ENCODE data around the gene PKMYT1. TPM values are rescaled to one million over a fixed set of nuclear protein-coding genes. Genes with fewer than 3 reads are reported as not detected.

The PKMYT1 gene
- total and polyA plus RNA-seq, 2 experiments from 2014 or later = 90.9 to 100 TPM

GRCh38 chr16:2925951-2926649 is 54.1 kb downstream of the PKMYT1 start:
- ATAC-seq = no peak
- TF ChIP-seq CREB1 (CRISPR knock-in tag; IDR thresholded peaks at IDR 0.05; ENCODE audit: low read depth) = no peak
- TF ChIP-seq ZNF462 (CRISPR knock-in tag; IDR thresholded peaks at IDR 0.05) = no peak
- no peak for TF ChIP-seq CTCF (conservative IDR thresholded peaks at IDR 0.05; ENCODE audit: low read depth in 2 of 2)
- no peak for TF ChIP-seq JUNB (IDR thresholded peaks at IDR 0.05; ENCODE audit: unreplicated experiment)
- TF ChIP-seq ETS1 (IDR thresholded peaks at IDR 0.05) = no peak
- TF ChIP-seq ZNF114 (CRISPR knock-in tag; IDR thresholded peaks at IDR 0.05) = no peak
- TF ChIP-seq POLR2AphosphoS5 (IDR thresholded peaks at IDR 0.05; ENCODE audit: low read depth) = no peak
- no peak for TF ChIP-seq EZH2phosphoT487 (IDR thresholded peaks at IDR 0.05; ENCODE audit: unreplicated experiment)
- TF ChIP-seq NANOG (IDR thresholded peaks at IDR 0.05; ENCODE audit: borderline replicate concordance) = no peak
- TF ChIP-seq STAT1 (IDR thresholded peaks at IDR 0.05; ENCODE audit: unreplicated experiment) = no peak
- no peak for TF ChIP-seq ZNF331 (CRISPR knock-in tag; IDR thresholded peaks at IDR 0.05; ENCODE audit: low read depth)
- TF ChIP-seq REST (IDR thresholded peaks at IDR 0.05; ENCODE audit: unreplicated experiment) = no peak
- peaks cover 9% of the 10 kb centered on the region; the same call in 2 of the 3 replicates for H3K9me3 Mint-ChIP-seq
- no peak overlapping the region for H3K27ac Mint-ChIP-seq
- Histone ChIP-seq H3K9me2 (ENCODE audit: insufficient read depth) (no peaks in the 10 kb centered on the region), H3K27me3 (ENCODE audit: insufficient read depth) (0 out of 2 replicates have a peak, but pooled peaks cover 7% of the 10 kb centered on the region), H3K4me1 (ENCODE audit: insufficient read depth) (peaks cover 7% of the 10 kb centered on the region; the same call in 1 of the 2 replicates), H3K36me3 (ENCODE audit: insufficient read depth) (no peaks in the 10 kb centered on the region), H3K4me2 (peak overlapping the region; percentile 81), H3K4me3 (peak overlapping the region; percentile 54), H3K27ac (ENCODE audit: low read depth) (peak overlapping the region; percentile 14; the same call in 1 of the 2 replicates), H3K79me2 (replicated peaks; ENCODE audit: insufficient read depth) (no peaks in the 10 kb centered on the region), H3F3A (replicated peaks; ENCODE audit: low read depth) (peaks cover 12% of the 10 kb centered on the region), H4K20me1 (replicated peaks; ENCODE audit: insufficient read depth) (no peaks in the 10 kb centered on the region), H2AFZ (no peak overlapping the region)
- DNase-seq (ENCODE audit: low spot score) = no peak
- H3K4me3 Mint-ChIP-seq = peak overlapping the region; percentile 63
- H3K4me1 Mint-ChIP-seq = peaks cover 38% of the 10 kb centered on the region
- H3K36me3 Mint-ChIP-seq (ENCODE audit: low read depth) = peaks cover 13% of the 10 kb centered on the region; the same call in 1 of the 3 replicates
- H3K27me3 Mint-ChIP-seq (ENCODE audit: insufficient read depth, low read depth, poor library complexity) = peaks cover 8% of the 10 kb centered on the region

Data from GM23338 (cell line).